Heart left ventricle (tissue), 13 donors: Measurements from ENCODE around the gene UGDH.

Source experiments
- CTCF ChIP-seq, 12 donors: fragments of 200-600 bp; sonication (generic) in 4 of 12; IDR thresholded peaks; one replicate each; pipeline versions ENCODE4 v1.5.0 to v1.8.0; 2018 to 2022; ENCODE audit warnings: antibody characterized with exemption in 12 of 12, mild to moderate bottlenecking in 5 of 12
- POLR2A ChIP-seq, 2 donors: fragments of 450-650 bp; IDR thresholded peaks; one replicate each; pipeline ENCODE4 v1.6.1; 2017; ENCODE audit warnings: antibody characterized with exemption in 2 of 2, mild to moderate bottlenecking in 2 of 2, moderate library complexity in 2 of 2
- donor health status: ischemic (EF 13 %, LVEDD 7.1; RV severe dilation, severe dysfunction).
- donor health status: DM: no; HTN: yes; CAD: no.
- donor health status: DM: no; HTN: no; CAD: no.
- donor health status: ischemic (EF 25% LVEDD 6.9; RV normal size, moderate dysfunction).
- donor health status: ischemic (EF 25% LVEDD 5.7; RV mildly dilated, moderate dysfunction).
- donor health status: ischemic (EF 35%, LVEDD 5.7; RV mildly dilated, moderate dysfunction).
- donor health status: nonischemic (EF 11% LVEDD 7.7; RV severe dilation, severe dysfunction).
- donor health status: DM: yes; HTN: yes; CAD: no.
- donor health status: PGD.
- donor health status: ischemic (EF 29% LVEDD 5.4; RV normal size, mild dysfunction).
- donor health status: nonischemic (EF 23%, LVEDD 6.1; RV moderate dilation, normal function).

- TF ChIP-seq CTCF (IDR thresholded peaks at IDR 0.05) (no peak), POLR2A (IDR thresholded peaks at IDR 0.05) (no peak)
Observed at GRCh38 chr4:39453738-39454137, 73.5 kb downstream of the UGDH start.
